Omental fat pad (tissue), 4 donors: ENCODE data around the gene BANF1. TPM values are rescaled to one million over a fixed set of nuclear protein-coding genes. Genes with fewer than 3 reads are reported as not detected.

ENCODE experiments used
- ATAC-seq: fragments of 150-250 bp; one replicate; pipeline ENCODE4 v1.9.1; 2016; ENCODE audit warnings: mild to moderate bottlenecking, moderate library complexity; ENCODE audit not compliant: low FRiP score
- DNase-seq: peaks from one replicate; pipeline ENCODE4 v3.0.0-alpha.2; 2019; ENCODE audit warnings: low spot score
- CTCF ChIP-seq, 3 donors: fragments of 450-650 bp; IDR thresholded peaks; one replicate each; pipeline ENCODE4 v1.5.1; 2016 to 2017; ENCODE audit warnings: antibody characterized with exemption in 3 of 3, mild to moderate bottlenecking in 3 of 3, moderate library complexity in 2 of 3
- total RNA-seq, 4 donors: library from RNA; depleted of rRNA; stranded (reverse); fragments of >200 nt; gene quantifications; one replicate each; pipeline ENCODE4 v1.1.0, GENCODE V29; 2016

Gene BANF1
- total RNA-seq, 4 donors from 2014 or later = 24.6 to 40.8 (median 33.0) TPM

GRCh38 chr11:65972116-65972515 lies 30.2 kb upstream of the BANF1 start:
- TF ChIP-seq CTCF (IDR thresholded peaks at IDR 0.05) = no peak

DNA sequence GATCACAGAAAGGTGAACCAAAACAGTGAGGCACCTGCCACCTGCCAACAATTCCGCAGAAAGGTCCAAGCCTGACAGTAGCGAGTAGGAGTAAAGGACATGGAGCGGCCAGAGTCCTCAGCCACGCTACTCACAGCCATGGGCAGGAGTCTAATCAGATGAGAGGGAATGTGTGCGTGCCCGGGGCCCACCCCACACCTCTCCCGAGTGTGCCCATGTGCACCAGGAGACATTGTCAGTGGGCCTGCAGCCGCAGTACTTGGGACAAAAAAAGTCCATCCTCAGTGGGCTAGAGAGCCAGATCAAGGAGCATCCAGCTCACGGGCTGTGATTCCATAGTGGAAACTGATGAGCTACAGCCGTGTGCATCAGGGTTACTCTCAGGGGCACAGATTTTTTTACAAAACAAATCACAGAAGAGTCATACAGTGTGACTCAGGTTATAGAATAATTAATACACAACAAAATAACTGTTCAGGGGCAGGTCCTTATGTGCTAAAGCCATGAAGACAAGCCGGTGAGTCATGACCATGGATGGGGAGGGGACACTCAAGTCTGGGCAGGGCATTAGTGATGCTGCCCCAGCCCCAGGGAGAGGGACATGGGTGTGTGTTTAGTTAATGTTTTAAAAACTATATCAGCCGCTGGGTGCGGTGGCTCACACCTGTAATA lies 28.7 kb upstream of the BANF1 start:
- DNase-seq (no peak), ATAC-seq (no peak)
- no peak for TF ChIP-seq CTCF (IDR thresholded peaks at IDR 0.05)

More at GRCh38 chr11:65972116-65972515, 30.2 kb upstream of the BANF1 start:
- DNase-seq (no peak), ATAC-seq (no peak)

- TF ChIP-seq CTCF (IDR thresholded peaks at IDR 0.05) = no peak
- no peak for ATAC-seq
- no peak for DNase-seq
These were observed 26.5 kb upstream of the BANF1 start for GRCh38 chr11:65975771-65976170.

DNA sequence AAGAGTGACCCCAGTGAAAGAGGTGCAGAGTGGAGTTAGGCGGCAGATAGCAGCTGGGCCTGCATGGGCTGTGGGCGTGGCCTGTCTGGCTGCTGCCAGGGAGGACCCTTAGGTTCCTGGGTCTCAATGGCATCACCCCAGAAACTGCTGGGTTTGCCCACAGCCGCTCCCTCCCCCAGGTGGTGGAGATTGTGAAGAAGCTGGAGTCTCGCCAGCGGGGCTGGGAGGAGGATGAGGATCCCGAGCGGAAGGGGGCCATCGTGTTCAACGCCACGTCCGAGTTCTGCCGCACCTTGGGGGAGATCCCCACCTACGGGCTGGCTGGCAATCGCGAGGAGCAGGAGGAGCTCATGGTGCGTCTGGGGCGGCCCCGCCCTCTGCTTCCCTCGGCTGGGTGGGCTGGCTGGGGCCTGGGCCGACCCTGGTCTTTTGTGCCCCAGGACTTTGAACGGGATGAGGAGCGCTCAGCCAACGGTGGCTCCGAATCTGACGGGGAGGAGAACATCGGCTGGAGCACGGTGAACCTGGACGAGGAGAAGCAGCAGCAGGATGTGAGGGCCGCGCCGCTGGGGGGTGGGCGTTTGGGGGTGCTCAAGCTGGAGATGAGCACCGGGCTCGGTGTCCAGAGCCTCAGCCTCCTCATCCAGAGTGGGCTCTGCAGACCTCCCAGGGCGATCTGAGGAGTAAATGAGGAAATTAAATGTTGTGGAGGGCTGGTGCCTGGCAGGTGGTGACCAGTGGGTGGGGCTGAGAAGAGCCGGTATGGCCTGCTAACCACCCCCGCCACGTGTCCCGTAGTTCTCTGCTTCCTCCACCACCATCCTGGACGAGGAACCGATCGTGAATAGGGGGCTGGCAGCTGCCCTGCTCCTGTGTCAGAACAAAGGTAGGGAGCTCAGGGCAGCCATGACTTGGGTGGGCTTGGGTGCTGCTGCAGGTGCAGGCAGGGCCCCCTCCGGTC lies 25.8 kb upstream of the BANF1 start:
- ATAC-seq (no peak), DNase-seq (no peak)
- no peak for TF ChIP-seq CTCF (IDR thresholded peaks at IDR 0.05)

DNA sequence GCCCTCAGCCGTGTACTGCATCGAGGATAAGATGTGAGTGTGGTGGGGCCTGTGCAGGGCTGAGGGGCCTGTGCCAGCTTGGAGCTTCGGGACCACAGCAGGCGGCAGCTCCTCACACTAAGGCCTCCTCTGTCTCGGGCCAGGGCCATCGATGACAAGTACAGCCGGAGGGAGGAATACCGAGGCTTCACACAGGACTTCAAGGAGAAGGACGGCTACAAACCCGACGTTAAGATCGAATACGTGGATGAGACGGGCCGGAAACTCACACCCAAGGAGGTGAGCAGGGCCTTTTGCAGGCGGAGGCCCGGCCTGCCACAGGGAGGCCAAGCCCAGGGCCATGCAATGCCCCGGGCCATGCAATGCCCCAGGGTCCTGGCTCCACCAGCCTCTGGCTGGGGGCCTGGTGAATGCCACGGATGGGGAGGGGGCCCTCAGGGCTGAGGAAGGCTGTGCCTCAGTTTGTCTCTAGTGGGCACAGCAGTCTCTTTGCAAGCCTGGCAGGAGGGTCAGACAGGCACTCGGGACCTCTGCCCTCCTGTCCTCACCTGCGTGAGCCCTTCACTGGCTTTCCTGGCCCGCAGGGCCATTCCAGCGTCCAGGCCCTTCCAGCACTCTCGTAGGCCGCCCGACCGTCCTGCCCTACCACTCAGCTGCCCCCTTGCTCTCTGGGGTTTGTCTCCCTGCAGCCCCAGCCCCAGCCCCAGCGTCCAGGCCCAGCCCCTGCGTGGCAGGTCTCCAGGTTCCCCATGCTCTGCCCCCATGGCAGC lies 24.5 kb upstream of the BANF1 start:
- DNase-seq = no peak
- no peak for TF ChIP-seq CTCF (IDR thresholded peaks at IDR 0.05)
- no peak for ATAC-seq

GRCh38 chr11:65978391-65979238 lies 23.7 kb upstream of the BANF1 start:
- TF ChIP-seq CTCF (IDR thresholded peaks at IDR 0.05) = no peak
- ATAC-seq (no peak), DNase-seq (no peak)
